HG02870 (cell line): ENCODE data around the gene PRKAG2.
"Not testable (repeated sequence)": the region's sequence is repeated elsewhere in the genome, so short reads cannot be mapped to it uniquely, and the experiment has no call there.

ENCODE experiments used
- ATAC-seq: cut with Tn5 transposase; IDR thresholded peaks from one replicate; pipeline ENCODE4 v1.9.1; 2021; ENCODE audit warnings: mild to moderate bottlenecking, moderate library complexity; ENCODE audit not compliant: unreplicated experiment

The PRKAG2 gene

DNA sequence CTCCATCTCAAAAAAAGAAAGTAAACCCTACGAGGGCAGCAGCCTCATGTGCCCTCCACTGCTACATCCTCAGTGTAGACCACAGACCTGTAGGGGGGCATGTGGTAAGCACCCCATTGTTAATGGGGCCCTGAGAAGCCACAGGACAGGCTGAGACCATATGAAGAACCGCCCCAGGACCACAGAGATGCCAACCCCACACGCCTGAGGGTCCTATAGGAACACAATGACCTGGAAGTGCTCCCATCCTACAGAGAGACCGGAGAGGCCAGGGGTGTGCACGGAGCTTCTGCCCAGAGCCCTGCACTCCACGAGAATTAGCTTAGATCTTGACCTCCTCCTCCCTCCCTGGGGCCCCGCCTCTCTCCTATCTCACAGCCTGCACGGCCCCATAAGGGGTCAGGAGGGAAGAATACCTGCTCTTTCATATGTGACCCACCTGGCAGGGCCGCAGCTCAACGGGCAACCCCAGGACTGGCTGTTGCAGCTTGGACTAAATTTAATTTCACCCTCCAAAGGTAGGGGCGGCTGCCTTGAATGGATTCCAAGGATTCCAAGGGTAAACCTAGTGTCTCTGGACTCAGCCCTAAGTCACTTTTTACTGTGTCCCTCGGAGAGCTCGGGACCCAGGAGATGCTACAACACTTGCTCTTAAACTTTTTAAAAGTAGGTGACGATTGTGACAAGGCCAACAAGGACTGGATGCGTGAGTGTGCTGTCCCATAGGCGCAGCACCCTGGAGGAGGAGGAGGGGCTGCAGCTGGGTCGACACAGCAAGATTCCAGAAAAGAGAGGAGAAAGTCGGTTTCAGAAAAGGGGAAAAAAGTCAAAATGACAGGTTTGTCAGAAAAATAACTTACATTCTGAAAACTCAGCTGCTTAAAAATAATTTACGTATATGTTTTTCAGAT, 24.2 kb downstream of the PRKAG2 start:
- ATAC-seq: no peak

DNA sequence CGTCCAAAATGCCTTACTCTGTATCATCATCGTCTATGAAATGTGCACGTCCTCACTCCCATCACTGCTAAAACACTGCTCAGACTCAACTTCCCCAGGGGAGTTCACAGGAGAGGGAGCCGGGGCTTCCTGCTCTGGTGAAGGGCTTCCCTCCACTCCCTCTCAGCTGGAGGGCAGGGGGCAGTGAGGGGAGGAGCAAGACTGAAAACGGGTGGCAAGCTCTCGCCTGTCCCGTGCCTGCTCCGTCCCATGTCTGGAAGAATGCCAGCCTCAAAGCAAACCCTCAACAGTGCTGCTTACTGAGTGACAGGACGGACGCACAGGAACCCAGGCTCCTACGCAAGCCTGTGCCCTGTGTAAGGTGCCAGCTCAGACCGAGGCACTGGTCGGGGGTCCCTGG, 25.1 kb downstream of the PRKAG2 start:
- ATAC-seq: no peak

GRCh38 chr7:151851145-151851751, 25.7 kb downstream of the PRKAG2 start:
- no peak for ATAC-seq

DNA sequence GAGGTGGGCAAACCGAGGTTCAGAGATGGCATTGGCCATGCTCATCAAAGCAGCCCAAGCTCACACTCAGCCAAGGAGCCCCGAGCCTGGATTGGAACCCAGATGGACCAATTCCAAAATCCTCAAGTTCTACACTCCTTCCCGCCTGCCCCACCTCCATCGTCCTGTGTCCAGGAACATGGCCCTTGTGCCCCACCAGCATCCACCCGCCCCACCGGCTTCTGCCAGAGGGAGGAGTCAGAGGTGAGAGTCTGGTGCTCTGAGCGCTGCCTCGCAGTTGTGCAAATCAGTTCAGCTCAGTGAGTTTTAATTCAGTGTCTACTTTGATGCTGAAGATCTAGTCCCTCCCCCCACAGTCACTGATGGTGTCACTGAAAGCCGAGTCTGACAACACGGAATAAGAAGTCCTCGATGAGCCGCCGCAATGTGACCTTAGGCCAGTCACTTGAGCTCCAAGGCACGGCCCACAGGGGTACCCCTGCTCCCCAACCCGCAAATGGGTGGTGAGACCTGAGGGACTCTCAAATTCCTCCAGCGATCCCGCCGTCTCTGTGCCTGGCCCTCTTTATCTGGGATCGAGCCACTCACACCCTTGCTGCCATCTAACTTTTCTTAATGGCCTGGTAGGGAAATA, 26.3 kb downstream of the PRKAG2 start:
- ATAC-seq: no peak

- no peak for ATAC-seq
Observed at GRCh38 chr7:151849879-151850260, 27.0 kb downstream of the PRKAG2 start.

DNA sequence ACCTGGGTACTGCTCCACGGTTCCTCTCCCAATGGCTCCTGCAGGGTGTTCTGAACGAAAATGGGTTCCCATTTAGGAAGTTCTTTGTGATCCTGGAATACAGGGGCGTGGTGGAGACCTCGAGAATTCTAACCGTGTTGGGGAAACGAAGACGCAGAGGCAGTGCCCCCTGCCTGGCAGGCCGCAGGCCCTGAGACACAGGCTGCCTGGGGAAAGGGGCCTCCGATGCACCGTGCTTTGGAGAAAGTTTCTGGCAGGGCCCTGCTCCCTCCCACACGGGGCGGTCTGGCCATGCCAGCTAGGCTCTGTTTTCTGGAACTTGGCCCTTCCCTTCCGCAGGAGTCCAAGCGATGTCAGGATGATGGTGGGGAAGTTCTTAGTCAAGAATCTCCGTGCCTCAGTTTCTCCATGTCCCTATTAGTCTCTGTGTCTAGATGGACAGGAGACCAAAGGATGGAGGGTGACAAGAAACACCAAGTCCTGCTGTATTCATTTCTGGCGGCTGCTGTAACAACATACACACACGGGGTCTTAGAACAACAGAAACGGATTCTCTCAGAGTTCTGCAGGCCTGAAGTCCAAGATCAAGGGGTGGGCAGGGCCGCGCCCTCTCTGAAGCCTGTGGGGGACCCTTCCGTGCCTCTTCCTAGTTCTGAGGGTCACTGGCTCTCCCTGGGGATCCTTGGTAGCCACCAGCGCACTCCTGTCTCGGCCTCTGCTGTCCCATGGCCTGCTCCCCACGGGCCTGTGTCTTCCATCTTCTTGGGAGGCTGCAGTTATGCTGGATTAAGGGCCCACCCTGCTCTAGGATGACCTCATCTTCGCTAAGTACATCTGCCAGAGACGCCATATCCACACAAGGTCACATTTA, 27.7 kb downstream of the PRKAG2 start:
- no peak for ATAC-seq

- no peak for ATAC-seq
Observed at GRCh38 chr7:151847681-151848081, 29.2 kb downstream of the PRKAG2 start.

DNA sequence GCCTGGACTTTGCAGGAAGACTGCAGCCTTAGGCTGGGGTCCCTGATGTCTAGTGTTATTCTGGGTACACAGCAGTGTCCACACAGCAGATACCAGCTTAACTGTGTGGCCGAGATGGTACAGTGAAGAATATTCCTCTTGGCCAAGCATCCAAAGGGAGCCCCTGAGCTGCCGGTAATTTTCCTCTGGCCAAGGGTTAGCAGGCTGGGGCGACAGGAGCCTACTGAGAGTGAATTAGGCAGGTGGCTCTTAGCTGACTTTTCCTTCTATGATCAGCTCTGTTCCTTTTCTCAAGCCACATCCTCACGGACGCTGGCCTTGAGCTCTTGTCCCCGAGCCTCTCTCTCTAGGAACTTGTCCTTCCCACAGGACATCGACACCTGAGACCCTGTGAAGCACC, 29.8 kb downstream of the PRKAG2 start:
- ATAC-seq: no peak

DNA sequence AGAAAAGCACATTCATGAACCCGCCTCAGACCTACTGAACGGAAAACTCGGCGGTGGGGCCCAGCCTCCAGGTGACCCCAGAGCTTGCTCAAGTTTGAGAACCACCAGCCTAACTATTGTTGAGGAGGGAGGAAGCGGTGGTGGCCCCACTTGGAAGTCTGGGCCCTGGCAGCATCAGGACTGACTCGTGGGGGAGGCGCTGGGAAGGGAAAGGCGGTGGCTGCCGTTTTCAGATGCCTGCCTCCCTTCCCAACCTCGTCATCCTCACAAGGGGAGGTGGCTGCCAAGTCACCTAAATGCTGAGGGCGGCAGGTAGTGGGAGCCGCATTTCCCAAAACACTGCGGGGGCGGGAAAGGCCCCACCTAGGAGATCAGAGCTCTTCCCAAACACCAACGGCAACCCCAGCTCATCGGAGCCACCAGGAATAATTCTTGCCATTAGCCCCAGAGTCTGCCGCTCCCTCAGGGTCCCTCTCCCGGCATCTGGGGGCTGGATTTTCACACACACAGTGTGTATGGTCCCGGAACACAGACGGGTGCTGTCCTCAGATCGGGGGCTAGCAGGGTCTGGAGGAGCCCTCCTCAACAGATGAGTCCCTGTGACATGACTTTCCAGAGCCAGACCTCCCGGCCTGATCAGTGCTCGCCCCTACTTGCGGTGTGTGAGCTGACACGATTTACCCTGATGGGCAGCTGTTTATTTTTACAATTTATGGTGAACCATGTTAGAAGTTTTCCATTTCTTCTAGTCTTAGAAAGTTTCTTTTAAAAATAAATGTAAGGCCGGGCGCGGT, 31.3 kb downstream of the PRKAG2 start:
- no peak for ATAC-seq

DNA sequence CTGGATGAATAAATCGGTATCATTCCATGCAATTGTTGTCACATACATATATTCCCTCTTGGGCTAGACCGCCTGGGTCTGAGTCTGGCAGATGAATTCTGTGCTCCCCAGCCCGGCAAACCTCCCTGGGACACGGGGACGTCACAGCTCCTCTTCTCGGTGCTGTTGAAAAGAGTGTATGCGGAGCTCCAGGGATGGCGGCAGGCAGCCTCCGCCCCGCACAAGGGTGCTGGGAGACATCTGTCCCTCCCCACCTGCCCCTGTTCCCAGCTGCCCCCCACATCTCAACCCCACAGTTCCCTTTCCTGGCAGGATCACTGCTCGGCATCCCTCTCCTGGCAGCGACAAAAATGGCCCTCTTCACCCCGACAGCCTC, 32.1 kb downstream of the PRKAG2 start:
- ATAC-seq: no peak

DNA sequence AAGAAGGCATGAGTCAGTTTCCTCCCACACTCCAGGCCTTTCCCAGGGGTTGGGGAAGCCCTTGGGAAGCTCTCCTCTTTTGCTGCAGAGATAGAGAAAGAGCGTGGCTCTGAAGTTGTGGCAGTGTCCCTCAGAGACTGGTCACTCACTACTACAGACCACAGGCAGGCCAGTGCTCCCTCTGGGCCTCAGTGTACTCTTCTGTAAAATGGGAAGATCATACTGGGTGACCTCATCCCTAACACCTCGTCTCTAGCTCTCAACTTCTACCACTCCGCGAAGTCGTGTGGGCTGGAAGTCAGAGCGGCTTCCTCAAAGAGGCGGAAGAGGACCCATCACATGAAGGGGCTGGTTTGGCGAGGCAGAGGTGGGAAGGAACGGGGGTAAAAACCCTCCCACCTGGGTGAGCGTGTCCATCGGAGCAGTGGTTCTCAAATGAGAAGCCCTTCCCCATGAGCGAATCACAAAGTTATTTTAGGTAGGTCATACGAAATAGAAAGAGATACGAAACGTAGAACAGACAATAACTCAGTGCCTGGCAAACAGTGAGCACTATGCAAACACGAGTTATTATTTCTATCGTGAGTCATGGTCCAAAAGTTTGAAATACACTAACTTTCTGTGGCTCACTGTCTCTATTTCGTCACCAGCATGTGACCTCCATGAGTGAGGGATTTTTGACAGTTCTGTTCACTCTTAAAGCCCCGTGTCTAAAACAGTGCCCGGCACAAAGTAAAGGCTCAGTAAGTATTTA, 32.7 kb downstream of the PRKAG2 start:
- no peak for ATAC-seq

- no peak for ATAC-seq
Observed at GRCh38 chr7:151843181-151843580, 33.7 kb downstream of the PRKAG2 start.

GRCh38 chr7:151841395-151842051, 35.4 kb downstream of the PRKAG2 start:
- ATAC-seq: not testable (repeated sequence)

DNA sequence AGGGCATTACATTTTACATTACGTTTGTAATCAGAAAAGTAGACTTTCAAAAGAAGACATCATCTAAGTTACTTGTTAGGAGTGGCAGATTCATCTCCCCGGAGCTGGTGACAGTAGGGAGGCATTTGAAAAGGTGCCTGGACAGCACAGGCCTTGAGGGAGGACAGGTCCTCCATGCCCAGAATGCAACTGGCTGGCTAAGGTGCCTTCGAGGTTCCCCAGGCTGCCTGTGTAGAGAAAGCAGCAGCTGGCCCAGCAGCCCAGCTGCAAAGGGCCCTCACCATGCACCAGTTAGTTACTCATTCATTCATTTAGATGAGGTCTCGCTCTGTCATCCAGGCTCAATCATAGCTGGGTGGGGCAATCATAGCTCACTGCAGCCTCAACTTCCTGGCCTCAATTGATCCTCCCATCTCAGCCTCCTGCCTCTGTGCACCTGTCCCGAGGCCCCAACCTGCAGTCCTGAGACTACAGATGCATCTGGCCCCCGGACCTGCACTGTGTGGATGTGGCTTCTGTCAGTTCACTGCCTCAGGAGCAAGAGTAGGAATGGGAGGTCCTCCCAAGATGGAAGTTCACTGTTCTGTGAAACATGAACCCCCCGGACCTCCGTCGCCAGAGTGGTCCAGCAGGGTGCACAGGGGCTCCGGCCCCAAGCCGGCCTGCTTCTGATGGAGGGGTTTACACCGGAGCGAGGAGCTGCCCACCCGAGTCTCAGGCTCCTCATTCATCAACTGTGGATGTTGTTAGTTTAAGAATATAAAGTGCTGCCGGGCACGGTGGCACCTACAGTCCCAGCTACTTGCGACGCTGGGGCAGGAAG, 36.6 kb downstream of the PRKAG2 start:
- ATAC-seq: no peak

- no peak for ATAC-seq
Observed at GRCh38 chr7:151839451-151839921, 37.4 kb downstream of the PRKAG2 start.

GRCh38 chr7:151838861-151839381, 38.0 kb downstream of the PRKAG2 start:
- no peak for ATAC-seq

- no peak for ATAC-seq
Observed at GRCh38 chr7:151838072-151838471, 38.8 kb downstream of the PRKAG2 start.
